Fibroblast of mammary gland (primary cell): ENCODE results near the gene HDAC10.

Source experiments
- DNase-seq: peaks from one replicate; pipeline ENCODE4 v3.0.0-alpha.2; 2010; ENCODE audit warnings: low read depth
- H3K4me3 ChIP-seq: 2 replicates; pipeline ENCODE4 v1.5.1; 2011; ENCODE audit warnings: low read depth, mild to moderate bottlenecking, low read length, moderate library complexity; ENCODE audit not compliant: control insufficient read depth
- CTCF ChIP-seq: conservative IDR thresholded peaks from 2 replicates; pipeline ENCODE4 v1.5.1; 2011; ENCODE audit warnings: low read depth, low read length, inconsistent platforms; ENCODE audit not compliant: control insufficient read depth, insufficient read depth

HDAC10 gene

DNA sequence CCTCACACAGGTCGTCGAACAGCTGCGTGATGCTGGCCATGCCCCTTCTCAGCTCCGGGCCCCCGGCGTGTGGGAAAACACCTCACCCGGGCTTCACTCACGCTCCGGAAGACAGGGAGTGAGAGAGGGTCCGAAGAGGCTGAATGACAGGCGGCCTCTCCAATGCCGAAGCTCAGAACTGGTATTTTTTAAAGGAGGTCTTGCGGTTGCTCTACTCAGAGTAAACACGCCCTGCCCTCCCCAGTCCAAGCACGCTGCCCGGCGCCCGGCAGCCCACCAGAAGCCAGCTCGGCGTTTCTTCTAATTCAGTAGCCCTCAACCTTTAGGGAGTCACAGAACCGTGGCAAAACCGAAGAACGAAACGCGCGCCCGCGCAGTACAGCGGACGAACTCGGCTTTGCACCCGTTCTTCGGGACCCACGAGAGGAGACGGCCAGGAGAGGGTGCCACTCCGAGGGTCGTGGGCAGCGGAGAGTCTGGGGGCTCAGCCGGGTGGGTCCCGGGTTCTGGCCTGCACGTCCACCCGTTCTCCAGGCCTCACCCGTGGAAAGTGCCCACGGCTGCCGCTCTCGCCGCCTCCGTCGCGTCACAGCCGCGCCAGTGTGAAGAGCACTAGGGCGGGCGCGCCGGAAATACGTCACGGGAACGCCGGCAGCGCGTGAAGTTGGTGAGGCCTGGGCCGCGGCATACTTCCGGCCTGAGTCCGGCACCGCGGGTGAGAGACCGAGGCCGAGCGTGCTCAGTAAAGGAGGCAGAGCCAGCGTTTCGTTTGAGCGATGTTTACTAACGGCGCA is 6.4 kb downstream of the HDAC10 start, which contains the start of gene TUBGCP6:
TSS of gene TUBGCP6 (minus strand) at position 604 of the 794 bp plus-strand sequence. CDS start at position 40, 564 bp downstream.
- DNase-seq = peak; percentile 89
- TF ChIP-seq CTCF = no peak
- peak within 1 kb of the TSS; percentile 77 for H3K4me3 ChIP-seq

DNA sequence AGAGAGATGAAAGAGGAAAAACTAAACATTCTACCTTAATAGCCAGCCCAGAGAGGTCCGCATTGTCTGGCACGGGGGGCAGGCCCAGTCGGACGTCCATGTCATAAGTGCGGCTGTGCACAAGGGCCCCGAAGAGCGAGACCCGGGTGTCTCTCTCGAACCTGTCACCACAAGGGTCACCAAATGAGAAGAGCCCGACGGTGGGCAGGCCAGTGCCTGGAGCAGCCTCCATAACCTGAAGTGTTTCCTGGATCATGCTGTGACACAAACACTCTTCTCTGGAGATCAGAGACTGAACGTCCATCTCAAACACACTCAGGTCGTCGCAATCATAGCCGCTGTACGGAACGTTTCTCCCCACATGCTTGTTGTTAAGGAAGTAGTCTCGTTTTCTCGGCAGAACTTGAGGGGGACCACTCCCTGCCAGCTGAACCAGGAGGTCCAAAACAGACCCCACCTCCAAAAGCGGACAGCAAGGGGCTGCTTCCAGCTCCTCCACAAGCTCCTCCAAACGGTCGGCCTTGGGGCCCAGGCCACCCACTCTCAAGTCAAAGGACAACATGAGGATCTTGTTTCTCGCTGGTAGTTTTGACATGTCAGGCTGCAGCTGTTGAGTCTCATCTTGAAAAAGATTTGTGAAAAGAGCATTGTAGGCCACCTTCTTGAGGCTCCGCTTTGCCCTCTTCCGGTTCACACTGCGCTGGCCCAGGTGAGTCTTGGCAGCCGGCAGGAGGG is 7.2 kb downstream of the HDAC10 start:
- DNase-seq = peak; percentile 15
- peak overlapping the region; percentile 77 for H3K4me3 ChIP-seq
- TF ChIP-seq CTCF = no peak

DNA sequence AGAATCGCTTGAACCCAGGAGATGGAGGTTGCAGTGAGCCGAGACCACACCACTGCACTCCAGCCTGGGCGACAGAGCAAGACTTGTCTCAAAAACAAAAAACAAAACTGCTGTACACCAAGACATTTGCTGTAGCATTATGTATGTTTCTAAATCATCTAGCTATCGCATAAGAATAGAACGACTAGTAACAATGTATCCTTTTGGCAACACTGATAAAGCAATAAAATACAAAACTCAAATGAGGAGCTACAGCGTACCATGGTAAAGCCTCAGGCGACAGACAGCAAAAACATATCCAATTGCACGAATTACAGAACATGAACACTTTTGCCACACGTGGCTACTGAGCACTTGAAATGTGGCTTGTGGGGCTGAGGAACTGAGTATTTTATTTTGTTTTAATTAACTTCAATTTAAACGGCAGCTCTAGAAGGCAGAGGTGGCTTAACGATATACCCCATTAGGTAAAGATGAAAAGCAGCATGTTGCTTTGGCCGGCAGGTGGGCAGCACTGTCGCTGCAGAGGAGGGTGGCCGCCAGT is 8.6 kb downstream of the HDAC10 start:
- peak overlapping the region; percentile 77 for H3K4me3 ChIP-seq
- TF ChIP-seq CTCF = no peak
- DNase-seq = peak; percentile 10

- H3K4me3 ChIP-seq = no peak overlapping the region
- DNase-seq = no peak
- TF ChIP-seq CTCF = no peak
Measured at GRCh38 chr22:50238755-50239154, 12.3 kb downstream of the HDAC10 start.

GRCh38 chr22:50236731-50237409 is 14.2 kb downstream of the HDAC10 start:
- DNase-seq = peak; percentile 20
- peak; percentile 41 for TF ChIP-seq CTCF
- no peak overlapping the region for H3K4me3 ChIP-seq

- DNase-seq = no peak
- no peak for TF ChIP-seq CTCF
Measured at GRCh38 chr22:50233223-50233622, 17.8 kb downstream of the HDAC10 start.

More at GRCh38 chr22:50233223-50233622, 17.8 kb downstream of the HDAC10 start:
- no peak overlapping the region for H3K4me3 ChIP-seq
